Spleen (tissue), 11 donors: ENCODE results near the gene CCL27. TPM values are rescaled to one million over a fixed set of nuclear protein-coding genes. Genes with fewer than 3 reads are reported as not detected.

ENCODE experiments used
- DNase-seq: peaks from one replicate; pipeline ENCODE4 v3.0.0-alpha.2; 2020
- H3K27ac ChIP-seq, 8 donors: fragments of 200-600 bp; sonication (generic) in 7 of 8; 1 replicate in 4 of 8; 2 replicates in 4 of 8; pipeline versions ENCODE4 v1.5.0 to v1.8.0; 2016 to 2021; ENCODE audit warnings: inconsistent platforms in 4 of 8, mild to moderate bottlenecking in 4 of 8, moderate library complexity in 1 of 8
- H3K27me3 ChIP-seq, 7 donors: fragments of 200-600 bp; sonication (generic) in 6 of 7; replicated peaks in 1 of 7; 1 replicate in 4 of 7; 2 replicates in 3 of 7; pipeline versions ENCODE4 v1.5.0 to v1.8.0; 2016 to 2021; ENCODE audit warnings: inconsistent platforms in 3 of 7, mild to moderate bottlenecking in 1 of 7
- H3K36me3 ChIP-seq, 6 donors: fragments of 200-600 bp; sonication (generic) in 5 of 6; 1 replicate in 4 of 6; 2 replicates in 2 of 6; pipeline versions ENCODE4 v1.5.0 to v1.8.0; 2016 to 2021; ENCODE audit warnings: inconsistent platforms in 2 of 6
- H3K4me1 ChIP-seq, 6 donors: fragments of 200-600 bp; sonication (generic) in 5 of 6; 1 replicate in 3 of 6; 2 replicates in 3 of 6; pipeline versions ENCODE4 v1.5.0 to v1.8.0; 2016 to 2021; ENCODE audit warnings: inconsistent platforms in 3 of 6
- H3K4me3 ChIP-seq, 8 donors: fragments of 200-600 bp; sonication (generic) in 7 of 8; 1 replicate in 4 of 8; 2 replicates in 4 of 8; pipeline versions ENCODE4 v1.5.0 to v1.8.0; 2016 to 2021; ENCODE audit warnings: inconsistent platforms in 4 of 8, mild to moderate bottlenecking in 4 of 8, moderate library complexity in 2 of 8
- H3K9me3 ChIP-seq, 8 donors: fragments of 200-600 bp; sonication (generic) in 7 of 8; 1 replicate in 4 of 8; 2 replicates in 4 of 8; pipeline versions ENCODE4 v1.5.0 to v1.8.0; 2016 to 2021; ENCODE audit warnings: inconsistent platforms in 4 of 8
- POLR2A ChIP-seq, 3 donors: fragments of 450-650 bp; IDR thresholded peaks; one replicate each; pipeline ENCODE4 v1.5.1; 2017; ENCODE audit warnings: antibody characterized with exemption in 3 of 3, mild to moderate bottlenecking in 1 of 3
- POLR2AphosphoS5 ChIP-seq, 3 donors: sonication (generic); formaldehyde crosslinking; IDR thresholded peaks; one replicate each; pipeline ENCODE4 v1.5.1; 2017; ENCODE audit warnings: antibody characterized with exemption in 3 of 3
- WGBS, 5 donors: extraction: QIAGEN DNeasy Blood & Tissue Kit in 3 of 5; methylation state at CpG; one replicate each; pipeline versions ENCODE4 v1.1.5 to v1.1.7; 2013 to 2018; 5-methylcytosine and 5-hydroxymethylcytosine counted together
- intact Hi-C: fragments of 100-400 bp; cut with DNase I; formaldehyde crosslinking; loops from one replicate; pipeline ENCODE4 v1.15.0; 2023; ENCODE audit warnings: low total_unique reads
- polyA plus RNA-seq, 3 donors: library from polyadenylated mRNA; stranded (reverse); fragments of 200-250 nt; gene quantifications; one replicate each; pipeline ENCODE4 v1.2.1, GENCODE V29; 2013
- total RNA-seq, 7 donors: library from RNA; depleted of rRNA in 3 of 7; stranded (reverse); fragments of >200 nt in 3 of 7; fragmentation: NEBNext Ultra II Directional in 4 of 7; extraction: Animal tissue kit (Norgen Biotek cat#: 25700) in 4 of 7; gene quantifications; one replicate each; pipeline versions ENCODE4 v1.1.0 to v1.2.1, GENCODE V29; 2016 to 2021
- TF ChIP-seq, protein P1 (sequence below), 11 experiments: fragments of 200-600 bp in 7 of 11; fragments of 450-650 bp in 4 of 11; sonication (generic) in 4 of 11; IDR thresholded peaks in 8 of 11; conservative IDR thresholded peaks in 3 of 11; 1 replicate in 7 of 11; 2 replicates in 4 of 11; pipeline versions ENCODE4 v1.4.0 to v1.8.0; 2016 to 2021; ENCODE audit warnings: antibody characterized with exemption in 11 of 11, inconsistent platforms in 4 of 11, mild to moderate bottlenecking in 1 of 11
- donor health status: healthy with polysubstance abuse.
- donor health status: DM: no; HTN: no; CAD: no; lungs with moderate emphysema.
- donor health status: DM: no; HTN: no; CAD: no.
- donor health status: Bipolar disorder and iron deficiency.
- donor health status: healthy.
- donor health status: DM: no; HTN: no; CAD: no.
- donor health status: DM: yes; HTN: yes; CAD: no.

Gene CCL27
- total and polyA plus RNA-seq, 10 donors = 0.08 to 0.70 (median 0.32) TPM; not detected in 7

DNA sequence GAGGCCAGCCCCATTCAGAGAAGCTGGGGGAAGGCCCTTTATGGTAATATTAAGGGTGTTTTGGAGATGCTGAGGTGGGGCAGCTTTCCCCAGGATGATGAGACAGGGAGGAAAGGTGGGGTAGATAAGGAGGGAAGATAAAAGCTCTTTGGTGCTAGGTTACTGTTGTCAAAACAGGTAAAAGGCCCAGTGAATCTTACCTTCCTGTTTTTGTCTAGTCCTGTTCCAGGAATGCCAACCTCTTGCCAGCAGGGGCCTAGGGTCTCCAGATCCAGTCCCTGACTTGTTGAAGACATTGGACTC lies 797 bp upstream of the CCL27 start:
- no peak for TF ChIP-seq POLR2A (IDR thresholded peaks at IDR 0.05)
- TF ChIP-seq, protein P1, sequence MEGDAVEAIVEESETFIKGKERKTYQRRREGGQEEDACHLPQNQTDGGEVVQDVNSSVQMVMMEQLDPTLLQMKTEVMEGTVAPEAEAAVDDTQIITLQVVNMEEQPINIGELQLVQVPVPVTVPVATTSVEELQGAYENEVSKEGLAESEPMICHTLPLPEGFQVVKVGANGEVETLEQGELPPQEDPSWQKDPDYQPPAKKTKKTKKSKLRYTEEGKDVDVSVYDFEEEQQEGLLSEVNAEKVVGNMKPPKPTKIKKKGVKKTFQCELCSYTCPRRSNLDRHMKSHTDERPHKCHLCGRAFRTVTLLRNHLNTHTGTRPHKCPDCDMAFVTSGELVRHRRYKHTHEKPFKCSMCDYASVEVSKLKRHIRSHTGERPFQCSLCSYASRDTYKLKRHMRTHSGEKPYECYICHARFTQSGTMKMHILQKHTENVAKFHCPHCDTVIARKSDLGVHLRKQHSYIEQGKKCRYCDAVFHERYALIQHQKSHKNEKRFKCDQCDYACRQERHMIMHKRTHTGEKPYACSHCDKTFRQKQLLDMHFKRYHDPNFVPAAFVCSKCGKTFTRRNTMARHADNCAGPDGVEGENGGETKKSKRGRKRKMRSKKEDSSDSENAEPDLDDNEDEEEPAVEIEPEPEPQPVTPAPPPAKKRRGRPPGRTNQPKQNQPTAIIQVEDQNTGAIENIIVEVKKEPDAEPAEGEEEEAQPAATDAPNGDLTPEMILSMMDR (IDR thresholded peaks at IDR 0.05 in 8 of 11, conservative IDR thresholded peaks at IDR 0.05 in 3 of 11) = no peak
- no peak for TF ChIP-seq POLR2AphosphoS5 (IDR thresholded peaks at IDR 0.05)
- H3K27ac ChIP-seq = peak overlapping the region in 2 of 8 donors; percentile 97 to 98
- no peaks in the 10 kb centered on the region for H3K27me3 ChIP-seq
- H3K4me1 ChIP-seq = peaks cover 3 to 46% (median 21%) of the 10 kb centered on the region in 6 donors
- peaks cover 0 to 31% (median 4%) of the 10 kb centered on the region in 6 donors for H3K36me3 ChIP-seq
- no peaks in the 10 kb centered on the region for H3K9me3 ChIP-seq
- no peak overlapping the region for H3K4me3 ChIP-seq
- intact Hi-C loops = no loop called here
- DNase-seq = no peak

DNA sequence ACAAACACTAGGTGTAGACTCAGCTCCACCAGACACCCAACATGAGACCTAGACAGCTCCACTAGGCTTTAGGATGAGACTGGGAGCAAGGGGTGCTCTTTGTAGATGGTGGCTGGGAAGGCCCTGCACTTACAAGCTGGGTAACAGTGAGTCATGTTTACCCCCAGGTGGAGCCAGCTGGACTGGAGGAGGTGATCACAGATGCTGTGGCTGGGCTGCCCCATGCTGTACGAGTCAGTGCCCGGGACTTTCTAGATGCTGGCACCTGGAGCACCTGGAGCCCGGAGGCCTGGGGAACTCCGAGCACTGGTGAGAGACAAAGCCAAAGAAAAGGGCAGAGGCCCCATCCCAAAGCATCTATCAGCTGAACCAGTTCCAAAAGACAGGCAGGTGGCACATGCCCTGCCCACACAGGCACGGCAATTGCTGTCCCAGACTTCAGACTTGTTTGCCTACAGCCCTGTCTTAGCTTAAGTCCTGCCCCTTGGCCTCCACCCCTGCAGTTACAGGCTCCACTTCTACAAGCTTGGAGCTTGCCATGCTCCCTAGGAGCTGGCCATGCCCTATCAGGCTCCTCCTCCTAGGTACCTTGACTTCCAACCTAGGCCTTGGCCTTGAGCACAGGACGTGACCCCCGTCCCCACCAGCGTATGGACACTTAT lies 2.7 kb downstream of the CCL27 start:
- Histone ChIP-seq H3K36me3 (peaks cover 0 to 25% (median 4%) of the 10 kb centered on the region in 6 donors), H3K4me3 (no peak overlapping the region), H3K9me3 (no peaks in the 10 kb centered on the region), H3K27ac (no peak overlapping the region), H3K27me3 (no peaks in the 10 kb centered on the region), H3K4me1 (peaks cover under 1 to 24% (median 10%) of the 10 kb centered on the region in 6 donors)
- intact Hi-C loops = no loop called here
- TF ChIP-seq POLR2A (IDR thresholded peaks at IDR 0.05) (no peak), POLR2AphosphoS5 (IDR thresholded peaks at IDR 0.05) (no peak)
- TF ChIP-seq, protein P1 (IDR thresholded peaks at IDR 0.05 in 8 of 11, conservative IDR thresholded peaks at IDR 0.05 in 3 of 11) = no peak
- WGBS, 5 donors = 78 to 97% (median 94%) methylated on average over 7 to 8 of the region's 8 CpGs
- no peak for DNase-seq

DNA sequence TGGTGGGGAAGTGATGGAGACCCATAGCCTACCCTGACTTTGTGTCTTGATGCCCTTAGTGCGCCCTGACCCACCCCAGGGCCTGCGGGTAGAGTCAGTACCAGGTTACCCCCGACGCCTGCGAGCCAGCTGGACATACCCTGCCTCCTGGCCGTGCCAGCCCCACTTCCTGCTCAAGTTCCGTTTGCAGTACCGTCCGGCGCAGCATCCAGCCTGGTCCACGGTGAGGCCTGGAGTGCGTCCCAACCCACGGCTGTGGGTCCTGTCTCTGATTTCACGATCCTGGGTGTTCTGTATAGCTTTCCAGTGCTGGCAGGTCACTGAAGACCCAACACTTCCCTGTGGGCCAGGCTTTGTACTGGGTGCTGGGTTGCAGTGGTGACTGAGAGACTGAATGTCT lies 4.0 kb downstream of the CCL27 start:
- no peaks in the 10 kb centered on the region for H3K27me3 ChIP-seq
- H3K27ac ChIP-seq = no peak overlapping the region
- H3K4me1 ChIP-seq = peaks cover under 1 to 24% (median 14%) of the 10 kb centered on the region in 6 donors
- 89 to 91% (median 90%) methylated on average over 5 to 14 of the region's 14 CpGs for WGBS, 5 donors
- H3K36me3 ChIP-seq = peaks cover 0 to 25% (median 4%) of the 10 kb centered on the region in 6 donors
- H3K4me3 ChIP-seq = no peak overlapping the region
- intact Hi-C loops = no loop called here
- DNase-seq = no peak
- TF ChIP-seq POLR2AphosphoS5 (IDR thresholded peaks at IDR 0.05) = peak in 1 of 3 donors; percentile 30
- TF ChIP-seq, protein P1 (IDR thresholded peaks at IDR 0.05 in 8 of 11, conservative IDR thresholded peaks at IDR 0.05 in 3 of 11) = no peak
- no peaks in the 10 kb centered on the region for H3K9me3 ChIP-seq

DNA sequence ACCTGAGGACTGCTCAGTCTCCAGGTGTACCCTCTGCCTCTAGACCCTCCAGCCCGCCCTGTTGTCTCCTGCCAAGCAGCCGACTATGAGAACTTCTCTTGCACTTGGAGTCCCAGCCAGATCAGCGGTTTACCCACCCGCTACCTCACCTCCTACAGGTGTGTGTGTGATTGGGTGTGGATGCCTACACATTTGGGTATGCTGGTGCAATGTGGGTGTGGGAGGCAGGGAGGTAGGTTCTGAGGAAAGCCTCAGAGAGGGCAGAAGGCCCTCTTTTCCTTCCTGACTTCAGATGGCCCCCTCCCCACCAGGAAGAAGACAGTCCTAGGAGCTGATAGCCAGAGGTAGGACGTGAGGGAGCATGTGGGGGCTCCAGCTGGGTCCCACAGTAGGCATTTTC lies 5.5 kb downstream of the CCL27 start:
- no peak overlapping the region for H3K27ac ChIP-seq
- no peak for DNase-seq
- H3K4me1 ChIP-seq = peaks cover 15 to 35% (median 27%) of the 10 kb centered on the region in 6 donors
- 83 to 93% (median 84%) methylated on average over 4 to 5 of the region's 5 CpGs for WGBS, 5 donors
- peaks cover 0 to 25% (median 4%) of the 10 kb centered on the region in 6 donors for H3K36me3 ChIP-seq
- no peak overlapping the region for H3K4me3 ChIP-seq
- intact Hi-C loops = no loop called here
- no peaks in the 10 kb centered on the region for H3K27me3 ChIP-seq
- no peak for TF ChIP-seq POLR2AphosphoS5 (IDR thresholded peaks at IDR 0.05)
- TF ChIP-seq POLR2A (IDR thresholded peaks at IDR 0.05) = no peak
- TF ChIP-seq, protein P1 (IDR thresholded peaks at IDR 0.05 in 8 of 11, conservative IDR thresholded peaks at IDR 0.05 in 3 of 11) = no peak
- H3K9me3 ChIP-seq = no peaks in the 10 kb centered on the region
